ENCODE data around the gene SLCO4C1.

The SLCO4C1 gene

GRCh38 chr5:102243213-102243612 is 52.9 kb downstream of the SLCO4C1 start:
- DNase-seq (ENCODE audit: low spot score): no peak
- Histone ChIP-seq H3K27me3 (ENCODE audit: control insufficient read depth in 3 of 3, insufficient read depth in 3 of 3, low read depth in 1 of 3, low read length in 3 of 3) (no peaks in the 10 kb centered on the region), H3K4me2 (ENCODE audit: insufficient read depth, low read length, poor library complexity, severe bottlenecking) (no peak overlapping the region), H3K4ac (ENCODE audit: low read length) (no peak overlapping the region), H4K91ac (ENCODE audit: low read depth, low read length, poor library complexity) (no peak overlapping the region), H3K9me3 (replicated peaks in 1 of 2; ENCODE audit: control insufficient read depth in 2 of 2, insufficient read depth in 1 of 2, low read depth in 1 of 2, low read length in 2 of 2) (no peaks in the 10 kb centered on the region), H2BK12ac (ENCODE audit: low read length) (no peak overlapping the region), H3K14ac (ENCODE audit: low read length) (no peak overlapping the region), H3K23ac (ENCODE audit: low read depth, low read length, poor library complexity) (no peak overlapping the region), H3K4me1 (ENCODE audit: control insufficient read depth in 2 of 2, insufficient read depth in 1 of 2, low read depth in 1 of 2, low read length in 2 of 2) (peaks cover 0 to 4% of the 10 kb centered on the region in 2 donors), H4K8ac (ENCODE audit: low read depth, low read length) (no peak overlapping the region), H2AFZ (ENCODE audit: low read length) (no peak overlapping the region), H3K18ac (ENCODE audit: low read length) (no peak overlapping the region), H3K79me1 (ENCODE audit: low read depth, low read length) (no peaks in the 10 kb centered on the region), H3K27ac (replicated peaks; ENCODE audit: low read length) (no peak overlapping the region), H2BK15ac (ENCODE audit: low read length) (no peak overlapping the region), H3K36me3 (replicated peaks in 1 of 2; ENCODE audit: control insufficient read depth in 2 of 2, insufficient read depth in 2 of 2, low read length in 2 of 2) (no peaks in the 10 kb centered on the region), H3K4me3 (ENCODE audit: low read length in 2 of 2) (no peak overlapping the region), H2BK5ac (ENCODE audit: low read length) (no peak overlapping the region), H2BK120ac (ENCODE audit: low read depth, low read length) (no peak overlapping the region), H2AK5ac (ENCODE audit: low read depth, low read length) (no peak overlapping the region), H3K9ac (ENCODE audit: low read depth, low read length, poor library complexity) (no peak overlapping the region)
- no CpG with 5 or more reads among the region's 4 CpGs for WGBS, 2 donors (ENCODE audit: extremely low coverage in 2 of 2, insufficient read length in 2 of 2, insufficient replicate concordance in 1 of 2)

DNA sequence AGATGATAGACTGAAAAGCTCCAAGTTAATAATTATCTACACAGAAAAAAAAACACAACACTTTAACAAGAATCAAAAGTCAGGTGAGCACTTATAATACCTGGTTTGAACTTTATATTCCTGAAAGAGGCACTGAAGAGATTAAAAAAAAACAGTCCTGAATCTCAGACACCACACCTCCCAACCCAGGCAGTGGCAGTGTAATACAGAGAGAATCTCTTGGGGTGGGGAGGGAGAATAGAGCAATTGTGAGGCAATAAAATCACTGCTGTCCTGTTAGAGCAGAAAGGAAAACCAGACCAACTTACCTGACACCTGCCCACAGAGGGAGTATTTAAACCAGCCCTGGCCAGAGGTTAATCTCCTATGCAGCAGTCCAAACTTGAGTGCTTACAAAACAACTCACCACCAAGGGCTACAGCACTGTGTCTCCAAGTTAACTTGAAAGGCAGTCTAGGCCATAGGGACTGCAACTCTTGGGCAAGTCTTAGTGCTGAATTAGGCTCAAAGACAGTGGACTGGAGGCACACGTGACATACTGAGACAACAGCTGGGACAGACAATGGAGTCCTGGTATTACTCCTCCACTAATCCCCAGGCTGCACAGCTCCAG is 54.2 kb downstream of the SLCO4C1 start:
- H3K4ac ChIP-seq (ENCODE audit: low read length): no peak overlapping the region

DNA sequence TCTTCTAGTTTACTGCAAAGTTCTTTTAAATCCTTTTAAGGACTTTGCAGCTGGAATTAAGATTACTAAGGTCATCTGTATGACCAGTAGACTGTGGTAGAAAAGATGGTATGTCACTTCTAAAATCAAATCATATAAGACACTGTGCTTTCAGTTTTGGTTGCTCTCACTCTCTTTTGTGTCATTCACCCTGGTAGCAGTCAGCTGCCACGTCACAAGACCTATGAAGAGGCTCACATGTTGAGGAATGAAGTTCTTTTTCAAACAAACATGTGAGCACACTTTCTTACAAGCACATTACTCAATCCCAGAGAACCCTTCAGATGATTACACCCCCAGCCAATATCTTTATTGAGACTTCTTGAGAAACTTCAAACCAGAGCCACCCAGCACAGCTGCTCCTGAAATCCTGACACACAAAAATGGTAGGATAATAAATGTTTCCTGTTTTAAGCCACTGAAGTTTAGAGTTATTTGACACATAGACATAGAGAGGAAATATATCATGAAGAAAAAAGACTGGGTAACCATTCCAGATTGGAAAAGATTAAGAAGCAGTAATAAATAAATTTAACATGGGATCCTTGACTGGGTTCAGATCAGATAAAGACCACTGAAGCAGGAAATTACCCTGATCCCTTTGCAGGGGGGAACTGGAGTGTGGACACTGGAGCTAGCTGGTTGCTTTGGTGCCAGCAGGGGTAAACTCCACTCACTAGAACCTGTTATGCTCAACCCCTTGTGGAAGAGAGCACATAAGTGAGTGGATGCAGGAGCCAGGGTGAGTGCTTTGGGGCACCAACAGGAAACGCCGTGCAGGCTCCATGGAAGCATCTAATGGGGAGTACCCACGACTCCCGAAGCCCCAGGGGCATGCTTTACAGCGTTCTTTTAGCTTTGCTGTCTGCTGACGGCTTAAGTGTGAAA is 64.1 kb downstream of the SLCO4C1 start:
- WGBS, 2 donors (ENCODE audit: extremely low coverage in 2 of 2, insufficient read length in 2 of 2, insufficient replicate concordance in 1 of 2): no CpG with 5 or more reads among the region's 7 CpGs
- H3K14ac ChIP-seq (ENCODE audit: low read length): no peak overlapping the region
- no peak overlapping the region for H3K23ac ChIP-seq (ENCODE audit: low read depth, low read length, poor library complexity)
- no peak overlapping the region for H3K4me2 ChIP-seq (ENCODE audit: insufficient read depth, low read length, poor library complexity, severe bottlenecking)
- DNase-seq (ENCODE audit: low spot score): no peak
- H3K9me3 ChIP-seq (replicated peaks in 1 of 2; ENCODE audit: control insufficient read depth in 2 of 2, insufficient read depth in 1 of 2, low read depth in 1 of 2, low read length in 2 of 2): no peaks in the 10 kb centered on the region
- H3K36me3 ChIP-seq (replicated peaks in 1 of 2; ENCODE audit: control insufficient read depth in 2 of 2, insufficient read depth in 2 of 2, low read length in 2 of 2): no peaks in the 10 kb centered on the region
- no peak overlapping the region for H4K8ac ChIP-seq (ENCODE audit: low read depth, low read length)
- H2AFZ ChIP-seq (ENCODE audit: low read length): no peak overlapping the region
- no peaks in the 10 kb centered on the region for H3K79me1 ChIP-seq (ENCODE audit: low read depth, low read length)
- H2AK5ac ChIP-seq (ENCODE audit: low read depth, low read length): no peak overlapping the region
- no peaks in the 10 kb centered on the region for H3K4me1 ChIP-seq (ENCODE audit: control insufficient read depth in 2 of 2, insufficient read depth in 1 of 2, low read depth in 1 of 2, low read length in 2 of 2)
- no peak overlapping the region for H3K27ac ChIP-seq (replicated peaks; ENCODE audit: low read length)
- H4K91ac ChIP-seq (ENCODE audit: low read depth, low read length, poor library complexity): no peak overlapping the region
- H2BK5ac ChIP-seq (ENCODE audit: low read length): no peak overlapping the region
- H2BK120ac ChIP-seq (ENCODE audit: low read depth, low read length): no peak overlapping the region
- no peak overlapping the region for H3K4me3 ChIP-seq (ENCODE audit: low read length in 2 of 2)
- H3K9ac ChIP-seq (ENCODE audit: low read depth, low read length, poor library complexity): no peak overlapping the region
- H3K27me3 ChIP-seq (ENCODE audit: control insufficient read depth in 3 of 3, insufficient read depth in 3 of 3, low read depth in 1 of 3, low read length in 3 of 3): no peaks in the 10 kb centered on the region
- no peak overlapping the region for H2BK15ac ChIP-seq (ENCODE audit: low read length)
- H3K4ac ChIP-seq (ENCODE audit: low read length): no peak overlapping the region
- no peak overlapping the region for H2BK12ac ChIP-seq (ENCODE audit: low read length)
- no peak overlapping the region for H3K18ac ChIP-seq (ENCODE audit: low read length)

More for the DNA sequence above, 54.2 kb downstream of the SLCO4C1 start:
- no peak overlapping the region for H3K27ac ChIP-seq (replicated peaks; ENCODE audit: low read length)
- H3K18ac ChIP-seq (ENCODE audit: low read length): no peak overlapping the region
- no peaks in the 10 kb centered on the region for H3K9me3 ChIP-seq (replicated peaks in 1 of 2; ENCODE audit: control insufficient read depth in 2 of 2, insufficient read depth in 1 of 2, low read depth in 1 of 2, low read length in 2 of 2)
- peaks cover 0 to 4% of the 10 kb centered on the region in 2 donors for H3K4me1 ChIP-seq (ENCODE audit: control insufficient read depth in 2 of 2, insufficient read depth in 1 of 2, low read depth in 1 of 2, low read length in 2 of 2)
- no peak overlapping the region for H4K91ac ChIP-seq (ENCODE audit: low read depth, low read length, poor library complexity)
- no peak overlapping the region for H2AFZ ChIP-seq (ENCODE audit: low read length)
- no peak overlapping the region for H3K9ac ChIP-seq (ENCODE audit: low read depth, low read length, poor library complexity)
- H2BK12ac ChIP-seq (ENCODE audit: low read length): no peak overlapping the region
- no peak overlapping the region for H3K14ac ChIP-seq (ENCODE audit: low read length)
- peak; percentile 8 for DNase-seq (ENCODE audit: low spot score)
- no peak overlapping the region for H2BK120ac ChIP-seq (ENCODE audit: low read depth, low read length)
- H4K8ac ChIP-seq (ENCODE audit: low read depth, low read length): no peak overlapping the region
- no peaks in the 10 kb centered on the region for H3K79me1 ChIP-seq (ENCODE audit: low read depth, low read length)
- H2BK5ac ChIP-seq (ENCODE audit: low read length): no peak overlapping the region
- no peak overlapping the region for H3K23ac ChIP-seq (ENCODE audit: low read depth, low read length, poor library complexity)
- H3K4me2 ChIP-seq (ENCODE audit: insufficient read depth, low read length, poor library complexity, severe bottlenecking): no peak overlapping the region
- H3K4me3 ChIP-seq (ENCODE audit: low read length in 2 of 2): no peak overlapping the region
- H2AK5ac ChIP-seq (ENCODE audit: low read depth, low read length): no peak overlapping the region
- WGBS, 2 donors (ENCODE audit: extremely low coverage in 2 of 2, insufficient read length in 2 of 2, insufficient replicate concordance in 1 of 2): no CpG with 5 or more reads among the region's 1 CpG
- H3K36me3 ChIP-seq (replicated peaks in 1 of 2; ENCODE audit: control insufficient read depth in 2 of 2, insufficient read depth in 2 of 2, low read length in 2 of 2): no peaks in the 10 kb centered on the region
- H3K27me3 ChIP-seq (ENCODE audit: control insufficient read depth in 3 of 3, insufficient read depth in 3 of 3, low read depth in 1 of 3, low read length in 3 of 3): no peaks in the 10 kb centered on the region
- no peak overlapping the region for H2BK15ac ChIP-seq (ENCODE audit: low read length)

- Histone ChIP-seq H2BK120ac (ENCODE audit: low read depth, low read length) (no peak overlapping the region), H3K27me3 (ENCODE audit: control insufficient read depth in 3 of 3, insufficient read depth in 3 of 3, low read depth in 1 of 3, low read length in 3 of 3) (no peaks in the 10 kb centered on the region), H2AK5ac (ENCODE audit: low read depth, low read length) (no peak overlapping the region), H3K79me1 (ENCODE audit: low read depth, low read length) (no peaks in the 10 kb centered on the region), H3K4ac (ENCODE audit: low read length) (no peak overlapping the region), H3K9me3 (replicated peaks in 1 of 2; ENCODE audit: control insufficient read depth in 2 of 2, insufficient read depth in 1 of 2, low read depth in 1 of 2, low read length in 2 of 2) (no peaks in the 10 kb centered on the region), H4K8ac (ENCODE audit: low read depth, low read length) (no peak overlapping the region), H4K91ac (ENCODE audit: low read depth, low read length, poor library complexity) (no peak overlapping the region), H3K27ac (replicated peaks; ENCODE audit: low read length) (no peak overlapping the region), H2AFZ (ENCODE audit: low read length) (no peak overlapping the region), H2BK12ac (ENCODE audit: low read length) (no peak overlapping the region), H3K4me1 (ENCODE audit: control insufficient read depth in 2 of 2, insufficient read depth in 1 of 2, low read depth in 1 of 2, low read length in 2 of 2) (no peaks in the 10 kb centered on the region), H2BK5ac (ENCODE audit: low read length) (no peak overlapping the region), H3K4me3 (ENCODE audit: low read length in 2 of 2) (no peak overlapping the region), H3K23ac (ENCODE audit: low read depth, low read length, poor library complexity) (no peak overlapping the region), H3K14ac (ENCODE audit: low read length) (no peak overlapping the region), H2BK15ac (ENCODE audit: low read length) (no peak overlapping the region), H3K9ac (ENCODE audit: low read depth, low read length, poor library complexity) (no peak overlapping the region), H3K18ac (ENCODE audit: low read length) (no peak overlapping the region), H3K36me3 (replicated peaks in 1 of 2; ENCODE audit: control insufficient read depth in 2 of 2, insufficient read depth in 2 of 2, low read length in 2 of 2) (no peaks in the 10 kb centered on the region), H3K4me2 (ENCODE audit: insufficient read depth, low read length, poor library complexity, severe bottlenecking) (no peak overlapping the region)
- no CpG with 5 or more reads among the region's 1 CpG for WGBS, 2 donors (ENCODE audit: extremely low coverage in 2 of 2, insufficient read length in 2 of 2, insufficient replicate concordance in 1 of 2)
- DNase-seq (ENCODE audit: low spot score): no peak
Observed at GRCh38 chr5:102229685-102230084, 66.4 kb downstream of the SLCO4C1 start.
